Activated T-helper 17 cell treated with anti-CD3 and anti-CD28 coated beads, Interleukin-2, amount 50 U/mL, for 72 hours (primary cell): Measurements from ENCODE around the gene SLCO1B1. TPM values are rescaled to one million over a fixed set of nuclear protein-coding genes. Genes with fewer than 3 reads are reported as not detected.

Source experiments
- ATAC-seq: fragments of 150-1000 bp; cut with Tn5 transposase; replicated peaks from 2 replicates; pipeline ENCODE4 v1.10.0; 2021; ENCODE audit warnings: mild to moderate bottlenecking, moderate library complexity
- H3K27ac Mint-ChIP-seq: one replicate; pipeline ENCODE4 v1.8.0; 2022; ENCODE audit warnings: mixed read lengths
- H3K27me3 Mint-ChIP-seq: one replicate; pipeline ENCODE4 v1.8.0; 2022; ENCODE audit warnings: mixed read lengths
- H3K36me3 Mint-ChIP-seq: one replicate; pipeline ENCODE4 v1.8.0; 2022; ENCODE audit warnings: low read depth, mild to moderate bottlenecking, mixed read lengths
- H3K4me1 Mint-ChIP-seq: one replicate; pipeline ENCODE4 v1.8.0; 2022; ENCODE audit warnings: mixed read lengths
- H3K4me3 Mint-ChIP-seq: one replicate; pipeline ENCODE4 v1.8.0; 2022; ENCODE audit warnings: mild to moderate bottlenecking, mixed read lengths
- H3K9me3 Mint-ChIP-seq: one replicate; pipeline ENCODE4 v1.8.0; 2022; ENCODE audit warnings: mixed read lengths
- total RNA-seq, 2 donors: library from RNA; stranded (reverse); gene quantifications; one replicate each; pipeline ENCODE4 v1.2.3, GENCODE V29; 2022

The SLCO1B1 gene
- total RNA-seq, 2 donors from 2014 or later: not detected

DNA sequence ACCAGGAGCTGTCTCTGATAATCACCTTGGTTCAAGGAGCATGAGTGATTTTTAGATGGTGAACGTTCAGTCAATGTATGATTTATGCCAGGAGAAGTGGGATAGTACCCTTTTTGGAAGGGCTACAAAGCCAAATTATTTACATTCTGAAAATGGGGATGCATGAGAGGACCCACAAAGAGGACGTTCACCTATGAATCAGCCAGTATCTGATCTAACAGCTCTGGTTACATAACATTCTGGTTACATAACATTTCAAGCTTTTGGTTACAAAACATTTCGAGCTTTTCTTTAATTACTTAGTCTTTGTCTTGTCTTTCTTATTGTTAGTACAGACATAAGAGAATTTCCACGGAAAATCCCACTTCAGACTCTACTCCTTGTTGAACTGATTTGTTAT lies 134.9 kb downstream of the SLCO1B1 start:
- no peak for ATAC-seq
- H3K9me3 Mint-ChIP-seq: peaks cover 14% of the 10 kb centered on the region
- peaks cover 19% of the 10 kb centered on the region for H3K27me3 Mint-ChIP-seq
- H3K36me3 Mint-ChIP-seq: no peaks in the 10 kb centered on the region
- H3K4me3 Mint-ChIP-seq: no peak overlapping the region
- no peaks in the 10 kb centered on the region for H3K4me1 Mint-ChIP-seq
- no peak overlapping the region for H3K27ac Mint-ChIP-seq

DNA sequence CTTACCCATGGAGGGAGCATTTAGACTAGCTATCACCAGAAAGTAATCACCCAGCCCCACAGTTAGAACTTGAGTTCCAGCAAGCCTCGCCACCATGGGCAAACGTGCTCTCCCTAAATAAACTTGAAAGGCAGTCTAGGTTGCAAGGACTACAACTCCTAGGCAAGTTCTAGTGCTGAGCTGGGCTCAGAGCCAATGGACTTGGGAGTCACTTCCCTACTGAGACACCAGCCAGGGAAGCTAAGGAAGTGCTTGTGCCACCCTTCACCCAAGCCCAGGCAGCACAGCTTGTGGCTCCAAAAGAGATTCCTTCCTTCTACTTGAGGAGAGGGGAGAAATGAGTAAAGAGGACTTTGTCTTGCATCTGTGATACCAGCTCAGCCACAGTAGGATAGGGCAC lies 145.8 kb downstream of the SLCO1B1 start:
- Mint-ChIP-seq H3K4me3 (no peak overlapping the region), H3K27me3 (peaks cover 39% of the 10 kb centered on the region), H3K36me3 (no peaks in the 10 kb centered on the region), H3K9me3 (no peaks in the 10 kb centered on the region), H3K27ac (no peak overlapping the region), H3K4me1 (no peaks in the 10 kb centered on the region)
- no peak for ATAC-seq

Other genes starting within 250 kb of the SLCO1B1 start
- gene SLCO1A2, start 203.7 kb downstream of the SLCO1B1 start, total RNA-seq: not detected
- not detected for gene IAPP, start 241.7 kb downstream of the SLCO1B1 start, total RNA-seq